Heart left ventricle (tissue), 16 donors: ENCODE data around the gene PCP4L1. TPM values are rescaled to one million over a fixed set of nuclear protein-coding genes. Genes with fewer than 3 reads are reported as not detected.

Experiments
- ATAC-seq, 4 donors: fragments of 200-7000 bp; cut with Tn5 transposase; one replicate each; pipeline ENCODE4 v1.9.1; 2020 to 2022; ENCODE audit warnings: moderate library complexity in 4 of 4, mild to moderate bottlenecking in 3 of 4, moderate number of reproducible peaks in 1 of 4
- DNase-seq, 5 donors: peaks; one replicate each; pipeline ENCODE4 v3.0.0-alpha.2; 2020
- H3K27ac ChIP-seq, 12 donors: fragments of 200-600 bp; sonication (generic) in 4 of 12; one replicate each; pipeline versions ENCODE4 v1.5.0 to v1.8.0; 2016 to 2022; ENCODE audit warnings: mild to moderate bottlenecking in 2 of 12
- H3K27me3 ChIP-seq, 9 donors: fragments of 200-600 bp; sonication (generic) in 2 of 9; one replicate each; pipeline versions ENCODE4 v1.5.1 to v1.8.0; 2016 to 2022; ENCODE audit warnings: mild to moderate bottlenecking in 3 of 9
- H3K36me3 ChIP-seq, 9 donors: fragments of 200-600 bp; sonication (generic) in 2 of 9; one replicate each; pipeline versions ENCODE4 v1.5.0 to v1.8.0; 2018 to 2022; ENCODE audit warnings: mild to moderate bottlenecking in 2 of 9
- H3K4me1 ChIP-seq, 12 donors: fragments of 200-600 bp; sonication (generic) in 4 of 12; one replicate each; pipeline versions ENCODE4 v1.5.0 to v1.8.0; 2016 to 2022; ENCODE audit warnings: mild to moderate bottlenecking in 3 of 12
- H3K4me3 ChIP-seq, 12 donors: fragments of 200-600 bp; sonication (generic) in 4 of 12; one replicate each; pipeline versions ENCODE4 v1.5.0 to v1.8.0; 2017 to 2022; ENCODE audit warnings: mild to moderate bottlenecking in 9 of 12, moderate library complexity in 4 of 12
- H3K9me3 ChIP-seq, 12 donors: fragments of 200-600 bp; sonication (generic) in 4 of 12; one replicate each; pipeline versions ENCODE4 v1.5.0 to v1.8.0; 2016 to 2022; ENCODE audit warnings: mild to moderate bottlenecking in 1 of 12
- POLR2A ChIP-seq, 2 donors: fragments of 450-650 bp; IDR thresholded peaks; one replicate each; pipeline ENCODE4 v1.6.1; 2017; ENCODE audit warnings: antibody characterized with exemption in 2 of 2, mild to moderate bottlenecking in 2 of 2, moderate library complexity in 2 of 2
- WGBS, 4 donors: extraction: QIAGEN DNeasy Blood & Tissue Kit in 2 of 4; methylation state at CpG; one replicate each; pipeline versions ENCODE4 v1.1.5 to v1.1.7; 2013 to 2018; 5-methylcytosine and 5-hydroxymethylcytosine counted together
- intact Hi-C, 10 donors: fragments of 100-400 bp; cut with DNase I; formaldehyde crosslinking; loops; one replicate each; pipeline versions ENCODE4 v1.11.1 to v1.14.2; 2022
- polyA plus RNA-seq, 2 donors: library from polyadenylated mRNA; stranded (reverse); fragments of 200-250 nt; gene quantifications; one replicate each; pipeline ENCODE4 v1.2.3, GENCODE V29; 2013
- total RNA-seq, 9 donors: library from RNA; depleted of rRNA in 2 of 9; stranded (reverse); fragments of >200 nt in 2 of 9; fragmentation: NEBNext Ultra II Directional in 3 of 9; extraction: Animal tissue kit (Norgen Biotek cat#: 25700) in 3 of 9; gene quantifications; one replicate each; pipeline versions ENCODE4 v1.1.0 to v1.2.4, GENCODE V29; 2016 to 2023
- TF ChIP-seq, protein P1 (sequence below), 12 donors: fragments of 200-600 bp; sonication (generic) in 4 of 12; IDR thresholded peaks; one replicate each; pipeline versions ENCODE4 v1.5.0 to v1.8.0; 2018 to 2022; ENCODE audit warnings: antibody characterized with exemption in 12 of 12, mild to moderate bottlenecking in 5 of 12
- donor health status: ischemic (EF 13 %, LVEDD 7.1; RV severe dilation, severe dysfunction).
- donor health status: healthy with polysubstance abuse.
- donor health status: DM: no; HTN: yes; CAD: no.
- donor health status: DM: no; HTN: no; CAD: no.
- donor health status: ischemic (EF 25% LVEDD 6.9; RV normal size, moderate dysfunction).
- donor health status: ischemic (EF 25% LVEDD 5.7; RV mildly dilated, moderate dysfunction).
- donor health status: healthy.
- donor health status: DM: yes; HTN: yes; CAD: no.
- donor health status: ischemic (EF 35%, LVEDD 5.7; RV mildly dilated, moderate dysfunction).
- donor health status: nonischemic (EF 11% LVEDD 7.7; RV severe dilation, severe dysfunction).
- donor health status: DM: yes; HTN: yes; CAD: no.
- donor health status: PGD.
- donor health status: ischemic (EF 29% LVEDD 5.4; RV normal size, mild dysfunction).
- donor health status: nonischemic (EF 23%, LVEDD 6.1; RV moderate dilation, normal function).

Gene PCP4L1
- total and polyA plus RNA-seq, 11 donors = 0.19 to 0.62 (median 0.46) TPM; not detected in 1

DNA sequence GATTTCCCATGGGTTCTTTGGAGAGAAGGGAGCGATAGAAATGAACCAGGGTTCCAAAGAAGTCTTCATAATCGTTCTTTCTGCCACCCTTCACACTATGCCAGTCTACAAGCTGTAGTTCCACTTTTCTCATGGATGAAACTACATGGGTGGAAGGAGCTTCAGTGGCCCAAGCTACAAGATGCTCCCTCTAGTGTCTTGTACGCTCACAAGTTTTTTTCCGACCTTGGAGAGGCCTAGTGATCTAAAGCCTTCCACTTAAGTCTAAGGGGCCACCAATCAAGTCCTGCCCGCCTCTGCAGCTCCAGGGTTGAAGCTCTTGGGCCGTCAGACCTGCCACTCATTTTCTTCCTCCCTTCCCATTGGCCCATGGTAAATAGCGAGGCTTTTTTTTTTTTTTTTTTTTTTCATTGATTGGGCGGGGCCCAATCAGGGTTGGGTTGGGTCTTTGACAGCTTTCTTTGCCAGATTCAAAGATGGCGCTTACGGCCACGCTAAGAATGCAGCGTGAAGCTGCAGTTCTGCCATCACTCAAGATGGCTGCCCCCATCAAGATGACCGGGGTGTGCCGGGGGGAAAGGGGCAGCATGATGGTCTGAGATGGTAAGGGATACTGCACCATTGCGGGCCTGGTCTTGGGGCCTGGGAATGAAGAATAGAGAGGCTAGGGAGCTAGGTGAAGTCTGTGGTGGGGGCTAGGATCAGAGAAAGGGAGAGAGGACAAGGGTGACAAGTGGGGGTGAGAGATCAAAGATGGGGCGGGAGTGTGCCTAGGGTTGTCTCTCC lies 32.8 kb upstream of the PCP4L1 start, which contains the start of gene TOMM40L:
Gene TOMM40L, plus strand, starts transcription at position 527 of the 786 bp plus-strand sequence. CDS start 430 bp downstream, outside the sequence.
- TF ChIP-seq, protein P1, sequence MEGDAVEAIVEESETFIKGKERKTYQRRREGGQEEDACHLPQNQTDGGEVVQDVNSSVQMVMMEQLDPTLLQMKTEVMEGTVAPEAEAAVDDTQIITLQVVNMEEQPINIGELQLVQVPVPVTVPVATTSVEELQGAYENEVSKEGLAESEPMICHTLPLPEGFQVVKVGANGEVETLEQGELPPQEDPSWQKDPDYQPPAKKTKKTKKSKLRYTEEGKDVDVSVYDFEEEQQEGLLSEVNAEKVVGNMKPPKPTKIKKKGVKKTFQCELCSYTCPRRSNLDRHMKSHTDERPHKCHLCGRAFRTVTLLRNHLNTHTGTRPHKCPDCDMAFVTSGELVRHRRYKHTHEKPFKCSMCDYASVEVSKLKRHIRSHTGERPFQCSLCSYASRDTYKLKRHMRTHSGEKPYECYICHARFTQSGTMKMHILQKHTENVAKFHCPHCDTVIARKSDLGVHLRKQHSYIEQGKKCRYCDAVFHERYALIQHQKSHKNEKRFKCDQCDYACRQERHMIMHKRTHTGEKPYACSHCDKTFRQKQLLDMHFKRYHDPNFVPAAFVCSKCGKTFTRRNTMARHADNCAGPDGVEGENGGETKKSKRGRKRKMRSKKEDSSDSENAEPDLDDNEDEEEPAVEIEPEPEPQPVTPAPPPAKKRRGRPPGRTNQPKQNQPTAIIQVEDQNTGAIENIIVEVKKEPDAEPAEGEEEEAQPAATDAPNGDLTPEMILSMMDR (IDR thresholded peaks at IDR 0.05) = peak; percentile 32 to 75 (median 56)
- TF ChIP-seq POLR2A (IDR thresholded peaks at IDR 0.05) = peak in 1 of 2 donors; percentile 24
- no peaks in the 10 kb centered on the region for H3K9me3 ChIP-seq
- 4 to 7% (median 6%) methylated on average over 16 of the region's 16 CpGs for WGBS, 4 donors
- peak within 1 kb of the TSS; percentile 74 to 94 (median 86) for H3K27ac ChIP-seq
- H3K36me3 ChIP-seq = peaks cover 0 to 32% (median 27%) of the 10 kb centered on the region in 9 donors
- H3K4me1 ChIP-seq = peaks cover 0 to 32% (median 18%) of the 10 kb centered on the region in 12 donors
- peak; percentile 95 to 97 (median 96) for ATAC-seq
- H3K27me3 ChIP-seq = no peaks in the 10 kb centered on the region
- DNase-seq = peak; percentile 92 to 96 (median 94)
- intact Hi-C loops = loop anchor here (1.0 to 10.0 kb wide), 18 partner anchors 15 to 162 kb away; partner anchors contain the start of genes SDHC (in 5 of the 10), NDUFS2 (in 3 of the 10) and CFAP126 (in 2 of the 10)
- H3K4me3 ChIP-seq = peak within 1 kb of the TSS; percentile 44 to 82 (median 75)

DNA sequence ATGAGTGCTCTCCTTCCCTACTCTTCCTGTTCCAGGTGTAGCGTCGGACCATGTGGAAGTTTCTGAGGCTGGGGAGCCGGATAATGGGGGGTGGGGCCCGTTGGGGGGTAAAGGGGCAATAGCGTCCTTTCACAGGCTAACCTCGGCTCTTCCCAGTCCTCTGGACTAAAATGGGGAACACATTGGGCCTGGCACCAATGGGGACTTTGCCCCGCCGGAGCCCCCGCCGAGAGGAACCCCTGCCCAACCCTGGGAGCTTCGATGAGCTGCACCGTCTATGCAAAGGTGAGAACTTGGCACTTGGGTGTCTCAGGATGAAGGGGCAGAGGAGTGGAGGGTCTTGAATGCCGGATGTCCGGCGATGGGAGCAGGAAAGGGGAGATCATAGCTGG lies 32.2 kb upstream of the PCP4L1 start:
- ATAC-seq (peak in 2 of 4 donors; percentile 2 to 3), DNase-seq (peak in 1 of 5 donors; percentile 32)
- Histone ChIP-seq H3K4me3 (peak overlapping the region; percentile 44 to 82 (median 75)), H3K27me3 (no peaks in the 10 kb centered on the region), H3K36me3 (peaks cover 0 to 36% (median 28%) of the 10 kb centered on the region in 9 donors), H3K4me1 (peaks cover 0 to 32% (median 18%) of the 10 kb centered on the region in 12 donors), H3K9me3 (no peaks in the 10 kb centered on the region), H3K27ac (peak overlapping the region; percentile 74 to 94 (median 86))
- intact Hi-C loops = loop anchor here (1.0 to 10.0 kb wide), 13 partner anchors 24 to 161 kb away; partner anchors contain the start of genes SDHC (in 5 of the 10), CFAP126 (in 2 of the 10) and NDUFS2 (in 1 of the 10)
- WGBS, 4 donors = 2 to 5% (median 3%) methylated on average over 15 of the region's 15 CpGs
- TF ChIP-seq POLR2A (IDR thresholded peaks at IDR 0.05) = no peak
- TF ChIP-seq, protein P1 (IDR thresholded peaks at IDR 0.05) = no peak

DNA sequence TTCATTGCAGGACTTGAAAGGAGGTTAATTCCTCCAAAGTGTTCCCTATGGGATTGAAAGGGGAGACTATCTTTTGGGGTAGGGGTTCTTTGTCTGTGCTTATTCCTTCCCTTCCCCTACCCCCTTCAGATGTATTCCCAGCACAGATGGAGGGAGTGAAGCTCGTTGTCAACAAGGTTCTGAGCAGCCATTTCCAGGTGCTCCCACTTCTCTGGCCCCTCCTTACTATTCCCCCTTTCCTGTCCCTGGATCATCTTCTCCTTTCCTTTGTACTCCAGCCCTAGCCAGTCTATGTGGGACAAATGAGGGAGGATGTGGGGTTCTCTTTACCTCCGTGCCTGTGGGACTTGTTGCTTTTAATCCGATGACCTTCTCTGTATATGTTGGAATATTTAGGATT lies 31.8 kb upstream of the PCP4L1 start:
- ATAC-seq = no peak
- Histone ChIP-seq H3K4me1 (peaks cover 0 to 32% (median 18%) of the 10 kb centered on the region in 12 donors), H3K4me3 (peak overlapping the region; percentile 44 to 82 (median 75)), H3K27ac (peak overlapping the region in 11 of 12 donors; percentile 74 to 94 (median 87)), H3K27me3 (no peaks in the 10 kb centered on the region), H3K36me3 (peaks cover 0 to 36% (median 28%) of the 10 kb centered on the region in 9 donors), H3K9me3 (no peaks in the 10 kb centered on the region)
- no peak for TF ChIP-seq POLR2A (IDR thresholded peaks at IDR 0.05)
- TF ChIP-seq, protein P1 (IDR thresholded peaks at IDR 0.05) = no peak
- intact Hi-C loops = loop anchor here (1.0 to 10.0 kb wide), 15 partner anchors 24 to 161 kb away; partner anchors contain the start of genes SDHC (in 5 of the 10), CFAP126 (in 2 of the 10) and NDUFS2 (in 1 of the 10)
- WGBS, 4 donors = 32 to 41% (median 36%) methylated on average over 3 of the region's 3 CpGs
- no peak for DNase-seq
